PFSK-1 (cell line): Measurements from ENCODE around the gene LIMK1.
A peak's percentile ranks its signal among the peaks of the same experiment; 100 is the strongest.

Experiments
- FOXP2 ChIP-seq: optimal IDR thresholded peaks from 2 replicates; pipeline ENCODE3; 2011; ENCODE audit warnings: borderline replicate concordance, control low read depth, inconsistent platforms; ENCODE audit not compliant: insufficient read depth; ENCODE audit errors: extremely low read length, extremely low read depth
- POLR2AphosphoS5 ChIP-seq: IDR thresholded peaks from 2 replicates; pipeline ENCODE4 v1.6.1; 2012; ENCODE audit warnings: low read depth, mild to moderate bottlenecking, control low read depth, low read length, moderate library complexity
- REST ChIP-seq, 2 experiments: IDR thresholded peaks; 2 replicates each; pipeline versions ENCODE4 v1.6.1 to v1.8.0; 2011 to 2012; ENCODE audit warnings: low read depth in 2 of 2, low read length in 2 of 2, control low read depth in 1 of 2, inconsistent platforms in 1 of 2, mild to moderate bottlenecking in 1 of 2, moderate library complexity in 1 of 2; ENCODE audit not compliant: insufficient read depth in 1 of 2
- SIN3A ChIP-seq: IDR thresholded peaks from 2 replicates; pipeline ENCODE4 v1.6.1; 2012; ENCODE audit warnings: mild to moderate bottlenecking, low read length, moderate library complexity, borderline replicate concordance; ENCODE audit not compliant: insufficient read depth
- TAF1 ChIP-seq: IDR thresholded peaks from 2 replicates; pipeline ENCODE4 v1.6.1; 2012; ENCODE audit warnings: low read length, control low read depth, borderline replicate concordance; ENCODE audit not compliant: insufficient read depth

The LIMK1 gene

GRCh38 chr7:74071121-74071520 is 12.5 kb upstream of the LIMK1 start:
- TF ChIP-seq FOXP2, result no peak

DNA sequence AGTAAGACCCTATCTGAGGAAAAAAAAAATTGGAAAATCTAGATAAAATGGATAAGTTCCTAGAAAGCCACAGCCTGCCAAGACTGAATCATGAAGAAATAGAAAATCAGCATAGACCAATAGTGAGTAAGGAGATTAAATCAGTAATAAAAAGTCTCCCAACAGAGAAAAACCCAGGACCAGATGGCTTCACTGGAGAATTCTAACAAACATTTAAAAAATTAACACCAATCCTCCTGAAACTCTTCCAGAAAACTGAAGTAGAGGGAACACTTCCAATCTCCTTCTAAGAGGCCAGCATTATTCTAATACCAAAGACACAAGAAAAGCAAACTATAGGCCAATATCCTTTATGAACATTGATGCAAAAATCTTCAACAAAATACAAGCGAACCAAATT is 8.8 kb upstream of the LIMK1 start:
- TF ChIP-seq REST (IDR thresholded peaks at IDR 0.05; ENCODE audit: insufficient read depth in 1 of 2, low read depth in 2 of 2, low read length in 2 of 2) (no peak), FOXP2 (no peak), POLR2AphosphoS5 (no peak), TAF1 (no peak), SIN3A (no peak)

DNA sequence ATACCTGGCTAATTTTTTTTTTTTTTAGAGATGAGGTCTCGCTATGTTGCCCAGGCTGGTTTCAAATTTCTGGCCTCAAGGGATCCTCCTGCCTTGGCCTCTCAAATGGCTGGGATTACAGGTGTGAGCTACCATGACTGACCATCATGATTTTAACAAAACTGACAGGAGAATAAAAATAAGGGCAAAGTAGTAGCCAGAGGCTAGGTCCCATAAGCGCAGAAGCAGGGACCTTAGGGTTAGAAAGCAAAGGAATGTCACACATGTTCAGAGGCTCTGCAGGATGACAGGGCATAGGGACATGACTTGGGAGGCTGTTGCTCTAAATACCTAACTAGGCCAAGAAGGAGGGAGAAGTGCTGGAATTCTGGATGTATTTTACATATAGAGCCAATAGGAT is 5.1 kb upstream of the LIMK1 start:
- no peak for TF ChIP-seq REST (IDR thresholded peaks at IDR 0.05; ENCODE audit: insufficient read depth in 1 of 2, low read depth in 2 of 2, low read length in 2 of 2)
- no peak for TF ChIP-seq SIN3A
- no peak for TF ChIP-seq FOXP2
- TF ChIP-seq POLR2AphosphoS5, result no peak
- TF ChIP-seq TAF1, result no peak

DNA sequence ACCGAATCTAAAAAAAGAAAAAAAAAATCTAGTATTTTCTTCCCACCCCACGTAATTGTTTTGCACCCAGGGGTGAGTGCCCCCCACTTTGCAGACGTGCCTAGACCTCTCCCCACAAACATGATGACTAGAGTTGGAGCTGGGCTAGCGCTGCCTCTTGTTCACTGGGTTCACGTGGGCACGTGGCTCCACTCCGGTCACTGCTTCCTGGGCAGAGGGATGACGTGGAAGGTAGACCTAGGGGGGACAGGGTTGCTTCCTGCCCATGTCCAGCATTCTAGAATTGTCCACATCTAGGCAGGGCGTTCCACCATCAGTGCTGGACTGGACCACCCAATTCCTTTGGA is 861 bp upstream of the LIMK1 start:
- TF ChIP-seq FOXP2, result no peak

DNA sequence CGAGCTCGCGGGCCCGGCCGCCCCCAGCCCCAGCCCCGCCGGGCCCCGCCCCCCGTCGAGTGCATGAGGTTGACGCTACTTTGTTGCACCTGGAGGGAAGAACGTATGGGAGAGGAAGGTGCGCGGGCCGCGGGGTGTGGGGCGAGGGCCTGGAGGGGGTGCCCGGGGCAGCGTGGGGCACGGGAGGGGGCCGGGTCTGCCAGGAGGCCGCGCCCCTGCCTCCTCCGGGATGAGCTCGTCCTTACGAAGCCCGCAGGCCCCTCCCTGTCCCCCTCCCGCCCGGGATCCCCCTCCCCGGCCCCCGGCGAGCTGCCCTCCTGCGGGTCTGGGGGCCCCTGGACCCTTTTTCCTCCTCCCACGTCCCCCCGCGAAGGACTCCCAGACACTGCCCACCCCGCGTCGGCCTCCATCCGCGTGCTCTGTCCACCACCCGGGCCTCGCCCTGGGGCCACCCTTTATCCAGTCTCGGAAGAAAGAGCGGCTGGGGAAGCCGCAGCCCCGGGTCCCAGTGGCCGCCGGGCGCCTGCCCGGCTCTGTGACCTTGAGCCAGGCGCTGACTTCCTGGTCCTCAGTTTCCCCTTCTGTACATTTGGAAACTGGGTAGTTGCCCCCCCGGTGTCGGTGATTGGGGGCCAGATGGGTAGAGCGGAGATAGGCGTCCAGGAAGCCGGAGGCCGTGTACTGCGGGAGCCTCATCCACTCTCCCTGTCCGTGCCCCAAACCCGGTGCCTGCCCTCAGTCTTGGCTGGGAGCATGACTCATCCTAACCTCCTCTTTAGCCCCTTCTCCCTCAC is 521 bp downstream of the LIMK1 start:
- no peak for TF ChIP-seq TAF1
- no peak for TF ChIP-seq SIN3A
- 0 out of 2 replicates have a peak, but pooled peaks have one; percentile 20 for TF ChIP-seq POLR2AphosphoS5
- no peak for TF ChIP-seq FOXP2

GRCh38 chr7:74084722-74085578 is 1.3 kb downstream of the LIMK1 start:
- no peak for TF ChIP-seq FOXP2
- no peak for TF ChIP-seq TAF1
- no peak for TF ChIP-seq REST (IDR thresholded peaks at IDR 0.05; ENCODE audit: insufficient read depth in 1 of 2, low read depth in 2 of 2, low read length in 2 of 2)
- TF ChIP-seq SIN3A, result no peak
- TF ChIP-seq POLR2AphosphoS5, result no peak
